Erythroblast (primary cell): ENCODE results near the gene METTL1.

Experiments
- DNase-seq, 2 experiments: peaks; one replicate each; lab custom pipeline; 2025; lab: John Stamatoyannopoulos, UW
- GATA1 ChIP-seq: IDR thresholded peaks from 2 replicates; pipeline ENCODE4 v1.6.1; 2011; ENCODE audit warnings: low read depth, mild to moderate bottlenecking, control low read depth, low read length, moderate library complexity
- POLR2A ChIP-seq: IDR thresholded peaks from 2 replicates; pipeline ENCODE4 v1.6.1; 2011; ENCODE audit warnings: mild to moderate bottlenecking, low read length

The METTL1 gene

DNA sequence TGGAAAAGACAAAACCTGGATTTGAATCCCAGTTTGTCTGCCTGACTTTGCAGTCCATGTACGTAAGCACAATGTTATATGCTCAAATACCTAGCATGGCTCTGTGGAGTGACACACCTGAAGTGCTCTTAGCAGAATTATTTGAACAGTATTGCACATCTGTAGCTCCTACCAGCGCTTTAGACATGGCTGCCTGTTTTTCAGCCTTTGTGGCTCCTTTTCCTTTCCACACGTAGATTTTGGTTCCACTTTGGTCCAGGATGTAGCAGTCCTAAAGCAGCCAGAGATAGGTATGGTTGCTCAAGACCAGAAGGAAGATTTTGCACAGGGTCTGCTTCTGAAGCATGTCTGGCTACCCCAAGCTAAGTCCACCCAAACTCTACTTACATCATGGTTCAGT, 37.5 kb upstream of the METTL1 start:
- DNase-seq: no peak
- TF ChIP-seq POLR2A (no peak), GATA1 (no peak)

DNA sequence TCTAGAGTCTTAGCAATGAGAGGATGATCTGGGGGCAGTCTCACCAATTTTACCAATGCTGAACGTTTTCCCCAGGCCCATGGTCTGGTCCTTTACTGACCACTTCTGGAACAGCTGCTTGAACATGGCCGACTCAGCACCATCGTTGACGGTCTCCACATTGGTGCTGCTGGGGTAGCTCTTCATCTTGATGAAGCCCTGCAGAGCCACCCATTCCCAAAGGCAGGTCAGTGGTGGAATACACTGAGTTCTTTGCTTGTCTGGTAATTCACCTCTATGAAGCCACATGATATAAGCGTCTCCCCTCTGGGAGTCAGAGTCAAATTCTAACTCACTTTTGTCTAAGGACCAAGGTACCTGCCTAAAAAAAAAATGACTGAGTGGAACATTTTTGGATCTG, 36.4 kb upstream of the METTL1 start:
- TF ChIP-seq POLR2A (no peak), GATA1 (no peak)
- DNase-seq: no peak

DNA sequence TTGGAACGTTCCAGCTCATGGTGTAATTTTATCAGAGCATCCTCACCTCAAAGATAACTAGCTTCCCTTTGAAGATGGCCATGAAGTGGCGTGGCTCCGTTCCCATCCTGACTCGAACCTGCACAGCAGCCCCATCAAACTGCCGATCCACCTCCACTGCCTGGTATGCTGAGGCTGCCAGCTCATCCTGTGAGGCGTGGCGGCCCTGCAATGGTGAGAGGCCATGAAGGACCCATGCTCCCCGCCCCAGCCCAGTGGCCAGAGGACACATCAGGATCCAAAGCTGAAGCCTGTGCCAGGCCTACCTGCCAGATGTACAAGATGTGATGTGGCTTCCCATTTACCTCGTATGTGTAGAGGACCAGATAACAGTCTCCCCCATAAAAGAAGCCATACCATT, 35.4 kb upstream of the METTL1 start:
- DNase-seq: no peak
- TF ChIP-seq POLR2A: no peak
- TF ChIP-seq GATA1: no peak

DNA sequence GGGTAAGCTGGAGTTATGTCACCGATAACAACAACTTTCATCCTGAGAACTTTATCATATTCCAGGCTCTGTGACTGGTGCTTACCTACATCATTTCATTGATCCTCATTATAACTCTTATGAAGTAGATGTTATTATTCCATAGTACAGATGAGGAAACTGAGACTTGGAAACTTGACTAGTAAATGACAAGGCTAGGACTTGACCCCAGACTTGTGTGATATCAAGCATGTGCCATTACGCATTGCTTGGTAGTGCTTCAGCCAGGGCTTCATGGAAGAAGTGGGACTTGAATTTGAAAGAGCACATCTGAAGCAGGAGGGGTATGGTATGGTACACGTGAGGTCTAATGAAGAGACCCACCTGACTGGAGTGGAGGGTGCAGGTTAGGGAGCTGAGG, 34.8 kb upstream of the METTL1 start:
- TF ChIP-seq GATA1 (no peak), POLR2A (no peak)
- DNase-seq: no peak

DNA sequence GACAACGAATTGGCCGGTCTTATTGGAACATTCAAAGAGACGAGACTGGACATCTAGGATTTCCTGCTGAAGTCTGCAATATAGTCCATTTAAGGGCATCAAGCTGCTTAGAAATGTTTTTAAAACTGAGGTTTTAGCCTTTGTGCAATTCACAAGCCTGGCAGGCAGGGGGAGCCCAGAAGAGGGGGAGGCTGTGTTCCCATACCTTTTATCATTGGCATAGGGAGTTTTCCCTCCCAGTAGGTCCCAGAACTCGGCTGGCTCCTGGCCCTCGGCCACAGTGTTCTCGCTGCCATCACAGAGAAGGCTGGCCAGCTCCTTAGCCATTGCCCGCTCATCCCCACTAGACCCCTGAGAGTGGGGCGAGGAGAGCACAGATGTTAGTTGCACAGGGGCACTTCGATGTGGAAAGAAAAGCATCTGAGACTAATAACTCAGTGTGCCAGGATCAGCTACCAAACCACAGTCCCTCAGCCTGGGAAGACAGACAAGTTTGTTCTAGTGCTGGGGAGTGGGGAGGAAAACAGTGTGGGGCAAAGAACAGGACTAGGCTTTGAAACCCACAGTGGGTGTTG, 31.5 kb upstream of the METTL1 start:
- no peak for TF ChIP-seq POLR2A
- peak; percentile 22 to 45 for DNase-seq

DNA sequence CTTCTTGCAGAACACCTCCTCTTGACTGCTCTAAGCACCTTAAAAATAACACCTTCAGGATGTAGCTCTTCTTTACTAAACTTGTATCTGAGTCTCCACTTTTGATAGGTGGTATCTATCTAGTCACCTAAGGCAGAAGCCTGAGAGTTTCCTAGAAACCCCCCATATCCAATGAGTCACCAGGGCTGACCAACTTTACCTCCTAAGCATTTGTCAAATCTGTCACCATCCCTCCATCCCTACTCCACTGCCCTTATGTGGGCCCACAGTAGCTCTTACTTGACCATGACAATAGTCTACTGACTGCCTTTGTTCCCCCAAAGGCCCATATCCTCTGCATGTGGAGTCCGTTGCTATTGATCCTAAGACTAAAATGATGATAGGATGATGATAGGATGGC, 30.7 kb upstream of the METTL1 start:
- no peak for DNase-seq
- TF ChIP-seq POLR2A (no peak), GATA1 (no peak)

DNA sequence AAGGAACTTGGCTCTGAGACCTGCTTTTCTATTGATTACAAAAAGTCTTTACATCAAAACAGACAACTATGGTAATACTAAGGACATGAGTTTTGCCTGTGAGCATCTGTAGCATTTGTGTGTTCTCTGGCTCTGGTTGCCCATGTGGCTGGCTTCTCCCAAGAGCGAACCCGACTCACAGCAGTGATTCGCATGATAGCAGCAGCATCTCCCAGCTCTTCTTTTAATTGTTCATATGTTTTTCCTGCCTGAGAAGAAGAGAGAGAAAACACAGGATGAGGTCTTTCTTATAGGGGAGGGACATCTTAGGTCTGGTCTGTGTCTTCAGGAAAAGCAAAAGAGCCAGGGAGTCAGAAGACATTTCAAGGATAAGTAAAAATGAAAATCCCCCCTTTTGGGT, 29.1 kb upstream of the METTL1 start:
- TF ChIP-seq GATA1 (no peak), POLR2A (no peak)
- DNase-seq: no peak

DNA sequence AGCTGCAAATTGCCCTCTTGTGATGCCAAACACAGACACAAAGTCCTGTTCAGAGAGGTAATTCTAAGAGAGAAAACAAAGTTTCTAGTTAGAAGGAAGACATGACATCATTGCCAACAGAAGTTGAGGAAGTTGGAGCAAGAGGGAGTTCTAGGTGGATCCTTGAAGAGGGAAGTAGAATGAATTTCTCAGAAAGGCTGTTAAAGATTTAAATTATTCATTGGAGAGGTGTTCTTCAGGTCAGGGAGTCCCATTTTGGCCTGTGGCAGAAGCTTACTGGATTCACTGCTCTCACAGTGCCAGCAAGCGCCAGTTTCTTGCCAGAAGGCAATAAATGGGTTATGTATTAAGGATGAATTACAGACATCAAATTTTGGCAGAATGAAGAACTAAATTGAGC, 26.0 kb upstream of the METTL1 start:
- no peak for DNase-seq
- TF ChIP-seq GATA1 (no peak), POLR2A (no peak)

DNA sequence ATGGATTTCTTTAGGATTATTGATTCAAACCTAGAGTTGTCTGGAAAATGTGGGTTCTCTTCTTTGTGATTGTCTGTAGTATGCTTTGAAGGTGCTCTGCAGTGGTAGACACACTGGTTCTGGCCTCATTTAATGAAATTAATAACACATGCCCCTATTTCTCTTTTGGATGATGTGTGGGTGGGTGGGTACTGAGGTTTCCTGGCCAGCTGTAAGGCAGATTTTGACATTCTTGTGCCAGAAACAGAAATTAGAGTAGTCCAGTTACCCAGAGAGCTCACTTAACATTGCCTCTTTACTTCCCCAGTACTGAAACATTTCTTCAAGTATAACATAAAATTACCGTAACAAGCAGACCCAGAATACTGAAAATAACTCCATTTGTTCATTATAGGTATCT, 25.1 kb upstream of the METTL1 start:
- no peak for DNase-seq

DNA sequence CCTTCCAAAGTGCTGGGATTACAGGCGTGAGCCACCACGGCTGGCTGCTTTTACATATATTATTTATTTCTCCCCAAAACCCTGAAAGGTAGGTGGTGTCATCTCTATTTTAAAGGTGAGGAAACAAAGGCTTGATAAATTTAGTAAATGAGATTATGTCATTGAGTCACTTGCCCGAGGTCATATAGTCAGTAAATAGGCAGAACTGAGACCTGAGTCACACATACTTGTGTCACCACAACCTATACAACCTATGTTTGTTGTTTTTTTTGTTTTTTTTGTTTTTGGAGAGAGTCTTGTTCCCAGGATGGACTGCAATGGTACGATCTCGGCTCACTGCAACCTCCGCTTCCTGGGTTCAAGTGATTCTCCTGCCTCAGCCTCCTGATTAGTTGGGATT, 23.4 kb upstream of the METTL1 start:
- no peak for DNase-seq
- no peak for TF ChIP-seq POLR2A
- TF ChIP-seq GATA1: no peak

More for the DNA sequence above, 25.1 kb upstream of the METTL1 start:
- TF ChIP-seq POLR2A (no peak), GATA1 (no peak)

DNA sequence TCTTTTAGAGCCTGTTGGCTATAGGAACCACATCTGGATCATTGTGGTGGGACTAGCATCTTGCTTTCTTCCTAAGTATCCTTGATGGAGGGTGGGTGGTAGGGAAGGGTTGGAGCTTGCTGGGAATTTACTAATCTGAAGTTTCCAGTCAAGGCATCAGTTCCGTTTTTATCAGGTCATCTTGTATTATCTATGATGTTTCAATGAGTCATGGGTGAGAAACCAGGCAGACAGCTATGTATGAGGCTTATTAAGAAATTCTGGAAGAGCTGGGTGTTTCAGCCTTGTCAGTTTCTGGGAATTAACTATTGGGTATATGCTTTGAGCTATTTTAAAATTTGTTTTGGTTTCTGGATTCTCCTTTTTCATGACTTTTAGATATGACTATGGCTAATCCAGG, 22.0 kb upstream of the METTL1 start:
- TF ChIP-seq POLR2A (no peak), GATA1 (no peak)

DNA sequence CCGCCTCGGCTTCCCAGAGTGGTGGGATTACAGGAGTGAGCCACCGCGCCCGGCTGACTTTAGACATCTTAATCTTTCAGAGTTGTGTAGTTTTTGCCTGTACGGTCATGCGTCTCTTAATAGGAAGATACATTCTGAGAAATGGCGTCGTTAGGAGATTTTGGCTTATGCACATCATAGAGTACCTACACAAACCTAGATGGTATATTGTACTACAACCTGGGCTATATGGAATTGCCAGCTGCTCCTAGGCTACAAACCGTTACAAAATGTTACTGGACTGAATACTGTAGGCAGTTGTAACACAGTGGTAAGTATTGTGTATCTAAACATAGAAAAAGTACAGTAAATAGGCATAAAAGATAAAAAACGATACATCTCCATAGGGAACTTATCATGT, 12.0 kb upstream of the METTL1 start:
- TF ChIP-seq POLR2A (no peak), GATA1 (no peak)
- no peak for DNase-seq

More for the DNA sequence above, 22.0 kb upstream of the METTL1 start:
- DNase-seq: peak in 1 of 2 experiments; percentile 16

DNA sequence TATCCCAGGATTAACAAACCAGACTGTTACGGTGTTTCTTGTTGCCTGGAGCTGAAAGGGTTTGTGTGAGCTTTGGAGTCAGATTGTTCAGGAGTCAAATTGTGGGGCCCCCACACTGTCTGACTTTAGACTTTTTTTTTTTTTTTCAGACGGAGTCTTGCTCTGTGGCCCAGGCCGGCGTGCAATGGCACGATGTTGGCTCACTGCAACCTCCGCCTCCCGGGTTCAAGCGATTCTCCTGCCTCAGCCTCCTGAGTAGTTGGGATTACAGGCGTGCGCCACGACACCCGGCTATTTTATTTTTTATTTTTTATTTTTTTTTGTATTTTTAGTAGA, 11.5 kb upstream of the METTL1 start:
- DNase-seq: no peak
- TF ChIP-seq POLR2A (no peak), GATA1 (no peak)

DNA sequence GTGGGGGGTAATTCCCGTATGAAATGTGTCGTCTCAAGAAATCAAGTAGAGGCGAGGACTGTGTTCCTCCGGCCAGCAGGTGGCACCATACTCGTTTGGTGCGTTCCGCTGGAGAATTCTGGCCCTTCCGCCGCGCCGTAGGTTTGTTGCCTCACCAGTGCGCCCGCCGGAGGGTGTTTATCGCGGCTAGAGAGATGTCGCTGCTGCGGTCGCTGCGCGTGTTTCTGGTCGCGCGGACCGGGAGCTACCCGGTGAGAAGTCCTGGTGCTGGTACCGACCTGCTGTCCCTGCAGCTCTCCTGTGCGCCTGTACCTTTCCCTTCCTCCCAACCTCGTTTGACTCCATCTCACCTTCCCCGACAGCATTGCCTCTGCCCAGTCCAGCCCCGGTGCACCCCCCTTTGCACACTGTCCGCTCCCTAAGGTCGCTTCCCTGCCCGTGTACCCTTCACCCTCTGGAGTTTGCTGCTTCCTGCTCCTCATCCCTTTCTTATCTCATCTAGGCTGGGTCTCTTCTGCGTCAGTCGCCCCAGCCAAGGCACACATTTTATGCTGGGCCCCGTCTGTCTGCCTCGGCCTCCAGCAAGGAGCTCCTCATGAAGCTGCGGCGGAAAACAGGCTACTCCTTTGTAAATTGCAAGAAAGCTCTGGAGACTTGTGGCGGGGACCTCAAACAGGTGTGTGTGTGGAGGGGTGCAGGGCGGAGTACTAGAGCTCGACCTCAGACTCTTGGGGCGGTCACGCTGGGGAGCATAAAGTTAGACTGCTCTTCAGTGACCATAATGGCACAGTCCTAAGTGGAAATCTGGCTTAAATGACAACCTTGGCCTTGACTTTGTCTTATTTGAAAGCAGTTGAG, 10.9 kb upstream of the METTL1 start, which contains the start of gene TSFM:
Gene TSFM, plus strand, starts transcription at position 180 of the 858 bp plus-strand sequence. Its CDS starts 15 bp downstream, at position 195.
- peak; percentile 98 to 99 for DNase-seq
- TF ChIP-seq GATA1: no peak
- peak; percentile 94 for TF ChIP-seq POLR2A
